Tongue (tissue), 2 donors: ENCODE measurements around the gene ABCB6. TPM values are rescaled to one million over a fixed set of nuclear protein-coding genes. Genes with fewer than 3 reads are reported as not detected.

Experiments
- DNase-seq: peaks from one replicate; pipeline ENCODE4 v3.0.0-alpha.2; 2015
- total RNA-seq: library from RNA; depleted of rRNA; stranded (reverse); fragments of >200 nt; gene quantifications from one replicate; pipeline ENCODE4 v1.2.3, GENCODE V29; 2014

ABCB6 gene
- total RNA-seq, 1 donor from 2014 or later, result 35.3 TPM

DNA sequence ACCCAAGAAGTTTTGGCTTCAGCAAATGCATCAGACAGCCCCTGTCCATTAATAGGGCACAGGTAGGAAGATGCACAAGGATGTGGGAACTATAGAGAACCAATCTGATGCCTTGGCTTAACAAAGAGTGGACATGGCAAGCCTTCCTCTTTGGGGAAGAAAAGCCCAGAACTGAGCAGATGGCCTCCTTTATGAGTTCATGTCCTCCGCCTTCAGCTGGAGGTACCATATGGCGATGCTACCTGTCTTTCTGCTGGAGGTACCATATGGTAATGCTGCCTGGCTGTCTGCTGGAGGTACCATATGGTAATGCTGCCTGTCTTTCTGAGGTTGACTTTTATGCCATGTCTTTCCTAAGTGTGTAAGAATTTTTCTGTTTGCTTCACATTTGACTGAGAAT, 34.6 kb downstream of the ABCB6 start:
- DNase-seq, result no peak

DNA sequence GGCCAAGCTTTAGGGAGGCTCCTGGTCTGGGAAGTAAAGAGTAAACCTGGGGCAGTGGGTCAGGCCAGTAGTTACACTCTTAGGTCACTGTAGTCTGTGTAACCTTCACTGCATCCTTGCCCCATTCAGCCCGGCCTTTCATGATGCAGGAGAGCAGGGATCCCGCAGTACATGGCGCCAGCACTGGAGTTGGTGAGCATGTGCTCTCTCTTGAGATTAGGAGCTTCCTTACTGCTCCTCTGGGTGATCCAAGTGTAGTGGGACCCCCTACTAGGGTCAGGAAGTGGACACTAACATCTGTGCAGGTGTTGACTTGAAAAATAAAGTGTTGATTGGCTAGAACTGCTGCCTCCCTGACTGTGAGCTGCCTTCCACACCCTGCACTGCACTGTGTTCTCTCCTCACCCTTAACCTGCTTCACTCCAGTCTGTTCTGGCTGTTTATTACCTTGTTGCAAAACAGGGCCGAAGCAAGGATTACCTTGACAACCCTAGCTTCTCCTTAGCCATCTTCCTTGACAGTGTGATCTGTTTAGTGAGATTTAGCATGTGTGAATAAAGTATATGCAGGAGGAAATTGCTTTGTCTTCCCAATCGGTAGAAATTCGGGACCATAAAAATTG, 35.5 kb downstream of the ABCB6 start:
- no peak for DNase-seq

DNA sequence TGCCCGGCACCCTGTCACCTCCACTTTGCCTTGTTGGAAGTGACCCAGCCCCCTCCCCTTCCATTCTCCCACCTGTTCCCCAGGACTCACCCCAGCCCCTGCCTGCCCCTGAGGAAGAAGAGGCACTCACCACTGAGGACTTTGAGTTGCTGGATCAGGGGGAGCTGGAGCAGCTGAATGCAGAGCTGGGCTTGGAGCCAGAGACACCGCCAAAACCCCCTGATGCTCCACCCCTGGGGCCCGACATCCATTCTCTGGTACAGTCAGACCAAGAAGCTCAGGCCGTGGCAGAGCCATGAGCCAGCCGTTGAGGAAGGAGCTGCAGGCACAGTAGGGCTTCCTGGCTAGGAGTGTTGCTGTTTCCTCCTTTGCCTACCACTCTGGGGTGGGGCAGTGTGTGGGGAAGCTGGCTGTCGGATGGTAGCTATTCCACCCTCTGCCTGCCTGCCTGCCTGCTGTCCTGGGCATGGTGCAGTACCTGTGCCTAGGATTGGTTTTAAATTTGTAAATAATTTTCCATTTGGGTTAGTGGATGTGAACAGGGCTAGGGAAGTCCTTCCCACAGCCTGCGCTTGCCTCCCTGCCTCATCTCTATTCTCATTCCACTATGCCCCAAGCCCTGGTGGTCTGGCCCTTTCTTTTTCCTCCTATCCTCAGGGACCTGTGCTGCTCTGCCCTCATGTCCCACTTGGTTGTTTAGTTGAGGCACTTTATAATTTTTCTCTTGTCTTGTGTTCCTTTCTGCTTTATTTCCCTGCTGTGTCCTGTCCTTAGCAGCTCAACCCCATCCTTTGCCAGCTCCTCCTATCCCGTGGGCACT, 36.2 kb downstream of the ABCB6 start:
- DNase-seq, result no peak

DNA sequence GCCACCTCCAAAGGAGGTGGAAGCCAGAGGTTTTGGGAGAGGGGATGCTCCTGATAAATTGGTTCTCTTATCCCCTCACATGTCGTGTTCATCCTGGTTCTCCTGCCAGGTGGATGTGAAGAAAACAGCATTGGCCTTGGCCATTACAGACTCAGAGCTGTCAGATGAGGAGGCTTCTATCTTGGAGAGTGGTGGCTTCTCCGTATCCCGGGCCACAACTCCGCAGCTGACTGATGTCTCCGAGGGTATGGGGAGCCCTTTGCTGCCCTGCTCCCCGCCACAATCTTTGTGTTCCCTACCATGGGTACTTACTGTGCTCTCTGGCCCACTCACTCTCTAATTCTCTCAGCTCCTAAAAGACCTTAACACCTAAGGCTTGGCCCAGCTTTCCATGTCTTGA, 37.2 kb downstream of the ABCB6 start:
- DNase-seq, result no peak

DNA sequence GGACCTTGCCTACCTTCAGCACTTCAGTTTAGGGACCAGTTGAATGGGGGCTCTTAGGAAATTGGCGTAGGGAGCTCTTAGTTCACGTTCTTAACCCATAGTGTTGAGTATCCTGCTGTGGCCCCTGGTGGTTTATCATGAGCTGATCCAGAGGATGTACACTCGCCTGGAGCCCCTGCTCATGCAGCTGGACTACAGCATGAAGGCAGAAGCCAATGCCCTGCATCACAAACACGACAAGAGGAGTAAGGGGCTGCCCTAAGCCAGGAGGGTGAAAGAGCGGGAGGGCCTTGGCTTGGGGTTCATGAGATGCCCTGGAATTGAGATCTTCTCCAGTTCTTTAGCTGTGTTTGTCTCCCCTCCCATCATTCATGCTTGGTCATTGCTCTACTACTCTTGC, 37.8 kb downstream of the ABCB6 start:
- DNase-seq, result no peak

DNA sequence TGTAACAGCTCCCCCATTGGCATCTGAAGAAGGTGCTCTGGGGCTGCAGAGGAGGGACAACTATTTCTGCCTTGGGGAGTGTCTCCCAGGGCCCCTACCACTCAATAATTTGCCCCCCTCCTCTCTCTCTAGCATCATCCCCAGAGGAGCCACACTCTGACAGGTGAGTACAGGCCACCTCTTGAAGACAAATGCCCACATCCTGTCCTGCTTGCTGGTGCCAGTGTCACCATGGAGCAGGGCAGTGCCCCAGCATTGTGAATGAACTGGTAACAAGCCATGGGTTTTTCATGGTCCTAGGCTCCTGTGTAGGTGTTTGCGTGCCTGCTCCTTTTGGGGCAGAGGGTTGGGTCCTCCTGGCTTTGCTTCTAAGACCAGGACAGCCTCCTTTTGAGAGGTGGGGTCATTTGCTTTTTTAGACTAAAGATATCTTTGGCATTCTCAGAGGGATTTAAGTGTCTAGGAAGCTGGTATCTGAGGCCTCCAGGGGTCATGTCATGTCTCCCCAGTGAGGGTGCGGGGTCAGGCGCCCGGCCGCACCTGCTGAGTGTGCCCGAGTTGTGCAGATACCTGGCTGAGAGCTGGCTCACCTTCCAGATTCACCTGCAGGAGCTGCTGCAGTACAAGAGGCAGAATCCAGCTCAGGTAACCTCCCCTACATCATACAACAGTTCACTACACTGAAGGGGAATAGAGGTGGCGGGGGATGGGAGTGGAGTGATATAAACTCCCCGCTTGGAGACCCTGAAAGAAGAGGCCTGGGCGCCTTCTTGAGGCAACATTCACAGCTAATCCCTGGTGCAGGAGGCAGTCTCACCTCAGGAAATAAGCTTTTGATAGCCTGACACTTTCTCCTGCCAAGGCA, 38.9 kb downstream of the ABCB6 start:
- DNase-seq, result no peak

DNA sequence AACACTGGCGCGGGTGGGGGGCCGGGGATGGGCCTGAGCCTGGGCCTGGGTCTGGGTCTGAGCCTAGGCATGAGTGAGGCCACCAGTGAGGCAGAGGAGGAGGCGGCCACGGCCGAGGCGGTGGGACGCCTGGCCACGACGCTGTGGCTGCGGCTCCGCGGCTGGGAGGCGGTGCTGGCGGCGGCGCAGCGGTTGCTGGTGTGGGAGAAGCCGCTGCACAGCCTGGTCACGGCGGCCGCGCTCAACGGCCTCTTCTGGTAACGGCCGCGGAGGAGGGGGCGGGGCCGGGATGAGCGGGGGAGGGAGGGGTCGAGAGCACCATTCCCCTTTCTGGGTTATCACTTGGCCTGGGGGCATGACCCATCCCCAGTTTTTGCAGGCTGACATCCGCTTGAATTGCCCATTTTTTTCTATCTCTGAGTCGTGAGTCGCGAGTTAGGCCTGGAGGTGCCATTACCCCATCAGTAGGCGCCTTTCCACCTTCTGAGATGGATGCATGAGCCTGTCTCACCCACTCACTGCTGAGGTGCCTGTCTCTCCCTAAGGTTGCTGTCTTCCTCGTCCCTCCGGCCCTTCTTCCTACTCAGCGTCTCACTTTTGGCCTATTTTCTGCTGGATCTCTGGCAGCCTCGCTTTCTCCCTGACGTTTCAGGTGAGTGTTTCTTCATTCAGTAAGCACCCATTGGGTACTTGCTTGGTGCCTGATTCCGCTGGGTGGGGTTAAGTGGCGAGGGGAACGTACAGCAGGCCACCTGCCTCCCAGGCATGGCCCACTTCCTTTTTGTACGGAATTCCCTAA, 40.2 kb downstream of the ABCB6 start:
- DNase-seq, result peak; percentile 49

DNA sequence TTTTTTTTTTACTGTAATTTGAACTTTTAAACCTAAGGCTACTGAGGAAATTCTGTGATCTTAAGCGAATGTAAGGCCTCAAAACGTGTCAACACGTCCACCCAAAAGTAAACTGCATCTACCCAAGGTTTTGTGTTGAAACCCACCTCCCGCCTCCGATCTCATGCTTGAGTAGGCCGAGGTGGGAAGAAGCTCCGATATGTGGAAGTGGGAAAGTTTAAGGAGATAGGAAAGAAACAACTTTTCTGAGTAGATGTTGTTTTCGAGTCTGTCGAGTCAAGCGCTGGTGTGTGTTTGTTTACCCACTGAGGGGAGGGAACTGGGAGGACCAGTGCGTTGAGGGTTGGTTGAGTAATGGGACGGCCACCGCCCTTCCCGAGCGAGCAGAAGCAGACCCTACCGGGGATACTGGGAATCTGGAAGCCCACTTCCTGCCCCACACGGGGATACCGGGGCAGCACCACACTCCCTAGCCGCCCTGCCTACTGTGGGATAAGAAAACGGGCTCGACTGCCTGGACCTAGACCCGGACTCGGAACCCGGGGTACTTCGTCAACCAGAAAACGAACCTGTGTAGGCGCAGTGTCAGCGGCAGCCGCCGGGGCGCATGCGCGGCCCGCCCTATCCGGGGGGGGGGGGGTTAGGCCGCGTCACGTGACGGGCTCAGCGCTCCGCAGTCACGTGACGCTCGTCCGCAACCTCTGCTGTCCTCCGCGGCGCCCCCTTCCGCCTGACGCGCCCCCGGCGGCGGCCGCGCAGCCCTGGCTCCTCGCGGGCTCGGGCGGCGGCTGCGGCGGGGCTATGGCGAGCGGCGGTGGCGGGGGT, 41.0 kb downstream of the ABCB6 start, which contains the start of gene RETREG2:
Gene RETREG2 (plus strand): TSS at position 724 of the 825 bp plus-strand sequence. CDS start 78 bp downstream, at position 802.
- DNase-seq, result peak; percentile 96

DNA sequence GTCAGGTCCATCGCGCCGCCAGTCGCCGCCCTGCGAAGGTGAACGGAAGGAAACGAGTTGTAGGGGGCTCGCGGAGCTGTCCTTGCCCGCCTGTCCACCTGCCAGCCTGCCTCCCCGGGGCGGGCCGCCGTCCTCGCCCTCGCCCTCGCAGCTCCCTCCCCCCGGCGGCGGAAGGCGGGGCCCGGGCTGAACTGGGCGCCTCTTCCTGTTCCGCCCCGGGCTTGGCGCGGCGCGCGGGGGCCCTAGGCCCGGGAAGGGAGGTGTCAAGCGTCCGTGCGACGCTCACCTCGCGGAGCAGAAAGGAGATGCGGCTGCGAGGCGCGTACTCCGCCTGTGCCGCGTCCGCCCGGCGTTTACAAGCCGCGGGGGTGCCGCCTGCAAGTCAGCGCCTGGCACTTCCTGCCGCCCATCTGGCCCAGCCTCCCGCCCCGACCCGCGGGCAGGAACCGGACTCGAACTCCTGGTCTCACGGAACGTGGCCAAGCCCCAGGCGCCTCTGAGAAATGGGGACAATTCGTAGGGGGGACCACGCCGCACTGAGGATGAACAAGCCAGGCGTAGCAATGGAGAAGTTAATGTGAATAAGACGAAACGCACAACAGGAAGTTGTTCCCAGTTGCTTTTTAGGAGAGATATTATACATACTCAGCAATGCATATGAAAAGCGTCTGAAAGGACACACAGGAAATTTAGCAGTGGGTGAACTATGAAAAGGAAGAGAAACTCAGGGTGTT, 41.8 kb downstream of the ABCB6 start, which contains the start of gene CNPPD1:
Gene CNPPD1 (minus strand): TSS at position 108 of the 734 bp plus-strand sequence. CDS start 97 bp downstream, at position 11.
- peak; percentile 93 for DNase-seq

DNA sequence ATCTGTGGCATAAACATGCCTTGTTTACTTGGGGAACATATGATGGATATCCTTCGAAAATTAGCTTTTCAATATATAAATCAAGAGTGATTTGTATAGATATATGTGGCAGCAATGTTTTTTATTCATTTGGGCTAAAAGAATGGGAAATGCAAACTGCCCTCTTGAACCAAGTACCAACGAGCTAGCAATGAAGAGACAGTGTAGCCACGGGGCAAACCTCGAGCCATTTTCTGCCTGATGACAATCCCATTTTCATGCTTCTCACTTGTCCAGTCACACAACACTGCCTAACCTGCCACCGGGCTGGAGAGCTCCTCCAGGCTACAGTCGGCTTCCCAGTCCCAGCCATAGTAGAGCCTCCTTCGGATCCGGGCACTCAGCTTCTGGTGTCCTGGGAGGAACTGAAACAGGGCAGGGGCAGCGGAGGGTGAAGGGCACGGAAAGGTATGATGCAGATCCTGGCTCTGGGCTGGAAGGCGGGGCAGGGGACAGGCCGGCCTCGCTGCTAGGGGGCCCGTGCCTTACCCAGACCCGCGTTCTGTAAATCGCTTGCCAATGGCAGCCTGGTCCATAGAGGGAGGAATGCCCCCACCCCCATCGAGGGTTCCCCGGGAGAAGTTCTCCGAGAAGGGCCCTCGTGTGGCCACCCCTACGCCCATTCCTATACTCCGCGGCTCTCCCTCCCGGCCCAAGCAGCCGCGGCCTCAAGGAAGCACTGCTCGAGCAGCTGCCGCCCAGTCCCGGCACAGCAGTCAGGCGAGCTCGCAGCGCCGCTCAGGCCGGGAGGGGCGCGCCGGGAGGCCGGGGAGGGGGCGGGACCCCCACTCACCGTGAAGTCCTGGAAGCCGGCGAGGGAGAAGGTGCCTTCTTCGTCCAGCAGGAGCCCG, 42.6 kb downstream of the ABCB6 start:
- peak; percentile 75 for DNase-seq

DNA sequence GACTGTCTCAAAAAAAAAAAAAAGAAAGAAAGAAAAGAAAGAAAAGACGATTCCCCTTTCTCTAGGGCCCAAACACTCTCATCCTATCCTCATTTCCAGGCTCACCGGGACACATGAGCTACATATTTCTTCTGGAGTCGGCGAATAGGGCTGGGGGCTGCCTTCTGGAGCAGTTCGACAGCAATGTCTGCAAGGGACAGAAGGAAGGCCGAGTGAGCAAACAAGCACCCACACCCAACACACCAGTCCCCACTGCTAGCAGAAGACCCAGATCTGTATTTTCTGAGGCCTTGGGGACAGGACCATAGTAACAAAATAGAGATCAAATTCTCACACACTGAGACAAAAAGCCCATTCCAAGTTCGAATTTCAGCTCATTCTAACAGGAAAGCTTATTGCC, 43.3 kb downstream of the ABCB6 start:
- DNase-seq, result no peak

DNA sequence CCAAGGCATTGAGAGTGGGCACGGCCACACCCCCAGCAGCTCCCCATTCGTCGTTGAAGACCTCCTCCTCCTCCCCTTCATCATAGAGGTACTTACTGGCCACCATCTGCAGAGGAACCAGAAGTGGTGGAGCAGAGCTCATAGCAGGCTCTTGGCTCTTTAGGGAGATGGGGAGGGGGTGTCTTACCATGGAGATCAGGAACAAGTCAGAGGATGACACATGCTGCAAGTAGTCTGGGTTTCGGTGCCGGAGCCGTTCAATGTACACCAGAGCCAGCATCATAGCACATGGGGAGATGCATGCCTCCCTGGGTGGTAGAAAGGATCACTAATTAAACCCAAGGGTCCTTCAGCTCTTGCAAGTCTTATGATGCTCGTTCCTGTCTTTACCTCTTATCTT, 44.0 kb downstream of the ABCB6 start:
- no peak for DNase-seq

DNA sequence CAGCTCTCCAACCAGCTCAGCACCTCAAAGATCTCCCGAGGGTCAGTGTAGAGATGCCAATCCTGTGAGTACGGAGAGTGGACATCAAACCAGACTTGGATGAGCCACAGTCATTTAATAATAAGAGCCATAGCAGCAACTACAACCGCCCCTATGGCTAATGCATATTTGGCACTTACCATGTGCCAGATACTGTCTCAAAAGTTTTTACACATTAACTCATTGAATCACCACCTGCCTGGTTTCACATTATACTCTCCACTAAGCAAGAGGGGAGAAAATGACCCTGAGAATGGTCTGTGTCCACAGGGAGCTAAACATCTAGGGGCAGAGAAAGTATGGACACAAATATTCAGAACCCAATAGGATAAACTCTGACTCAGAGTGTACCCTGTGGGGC, 44.6 kb downstream of the ABCB6 start:
- no peak for DNase-seq

DNA sequence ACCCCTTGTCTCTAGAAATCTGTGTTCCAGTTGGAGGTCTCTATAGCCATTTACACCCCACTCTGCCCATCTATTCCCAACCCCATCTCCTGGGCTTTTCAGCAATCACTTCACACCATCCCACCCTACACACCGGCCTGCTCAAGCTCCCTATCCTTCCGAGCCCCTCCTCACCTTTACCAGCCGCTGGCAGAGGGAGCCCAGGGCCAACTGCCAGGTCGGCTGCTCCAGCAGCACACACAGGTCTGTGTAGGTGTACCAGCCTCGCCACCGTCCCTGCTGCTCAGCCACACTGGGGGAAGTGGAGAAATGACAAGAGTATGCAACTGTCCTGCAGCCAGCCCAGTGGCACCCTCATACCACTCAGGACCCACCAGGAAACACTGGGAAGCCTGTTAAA, 45.6 kb downstream of the ABCB6 start:
- no peak for DNase-seq

DNA sequence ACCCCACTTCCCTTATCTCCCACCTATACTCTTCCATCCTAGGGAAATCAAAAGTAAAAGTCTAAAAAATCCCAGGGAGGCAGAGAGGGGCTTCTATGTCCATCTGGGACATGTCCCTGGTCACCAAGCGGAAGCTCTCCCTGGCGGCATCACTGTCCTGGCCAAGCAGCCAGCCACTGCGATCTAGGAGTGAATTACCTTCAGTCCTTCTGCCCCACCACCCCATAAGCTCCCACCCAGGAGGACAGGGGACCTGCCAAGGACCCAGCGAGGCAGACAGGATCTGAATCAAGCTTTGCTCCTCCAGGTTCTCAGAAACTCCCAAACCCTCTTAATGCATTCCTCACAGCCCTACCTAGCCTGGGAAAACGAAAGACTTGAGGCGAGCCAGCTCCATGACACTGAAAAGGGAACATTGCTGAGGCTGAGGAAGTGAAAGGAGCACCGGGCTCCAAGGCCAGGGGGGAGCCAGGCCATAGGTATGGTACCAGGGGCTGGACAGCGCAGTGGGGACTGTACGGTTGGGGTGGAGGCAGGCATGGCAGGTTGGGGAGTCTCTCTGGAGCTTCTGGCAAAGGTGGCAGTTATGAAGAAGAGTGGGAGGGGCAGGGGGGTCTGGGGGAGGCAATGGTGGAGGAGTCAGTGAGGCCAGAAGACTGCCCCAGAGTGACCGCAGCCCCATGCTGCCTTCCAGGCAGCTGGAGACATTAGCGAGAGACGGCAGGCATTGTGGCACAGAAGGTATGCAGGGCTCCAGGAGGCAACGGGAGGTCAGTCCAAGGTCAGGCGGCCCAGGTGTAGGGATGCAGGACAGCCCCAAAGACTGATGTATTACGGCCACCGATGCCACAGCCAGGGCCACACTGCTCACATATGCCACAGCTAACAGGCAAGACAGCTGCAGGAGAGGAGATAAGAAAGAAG, 46.3 kb downstream of the ABCB6 start:
- DNase-seq, result no peak

DNA sequence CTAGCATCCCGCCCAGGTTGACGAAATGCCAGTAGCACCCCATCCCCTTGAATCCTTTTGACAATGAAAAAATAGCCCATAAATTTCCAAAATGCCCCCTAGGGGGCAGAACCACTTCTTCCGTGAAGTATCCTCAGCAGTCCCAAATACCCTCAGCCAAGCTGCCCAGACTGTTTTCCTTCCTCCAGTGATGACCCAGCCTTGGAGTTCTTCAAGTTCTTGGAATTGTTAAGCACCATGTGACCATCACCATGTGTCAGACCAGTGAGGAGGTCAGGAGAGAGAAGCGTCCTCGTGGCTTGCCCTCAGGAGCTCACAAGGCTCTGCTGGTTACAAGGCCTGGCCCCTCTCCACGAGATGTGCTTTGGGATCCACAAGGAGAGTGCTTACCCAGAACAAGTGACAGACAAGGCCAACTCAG, 47.5 kb downstream of the ABCB6 start:
- peak; percentile 67 for DNase-seq

DNA sequence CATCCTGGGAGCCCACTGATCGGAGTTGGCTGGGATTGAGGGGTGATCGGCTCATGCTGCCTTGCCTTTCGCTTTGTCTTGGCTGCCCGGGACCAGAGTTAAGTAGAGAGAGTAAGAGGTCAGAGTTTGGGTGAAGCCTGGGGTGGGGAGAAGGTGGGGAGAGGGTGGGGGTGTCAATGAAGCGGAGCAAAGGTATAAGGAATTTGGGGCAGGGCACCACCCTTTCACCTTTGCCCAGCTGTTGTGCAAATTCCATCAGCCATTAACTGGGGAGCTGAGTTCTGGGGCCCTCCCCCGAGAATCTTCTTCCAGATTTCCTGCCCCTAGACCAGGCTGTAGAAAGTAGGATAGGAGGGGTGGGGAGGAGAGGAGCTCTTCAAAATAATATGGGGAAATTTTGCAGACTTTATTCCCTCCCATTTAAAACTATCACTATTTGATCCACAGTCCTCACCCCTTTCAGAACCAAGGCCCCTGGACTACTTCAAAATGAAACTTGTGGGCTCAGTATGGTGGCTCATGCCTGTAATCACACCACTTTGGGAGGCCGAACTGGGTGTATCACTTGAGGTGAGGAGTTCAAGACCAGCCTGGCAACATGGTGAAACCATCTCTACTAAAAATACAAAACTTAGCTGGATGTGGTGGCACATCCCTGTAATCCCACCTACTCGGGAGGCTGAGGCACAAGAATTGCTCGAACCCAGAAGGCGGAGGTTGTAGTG, 48.7 kb downstream of the ABCB6 start, which contains the start of gene SLC23A3:
Gene SLC23A3 (minus strand): TSS at position 100 of the 725 bp plus-strand sequence. CDS start 45 bp downstream, at position 55.
- no peak for DNase-seq
